Mucosa of descending colon (tissue), 3 donors: ENCODE data around the gene OPTC. TPM values are rescaled to one million over a fixed set of nuclear protein-coding genes. Genes with fewer than 3 reads are reported as not detected.

Source experiments
- ATAC-seq: fragments of 200-7000 bp; cut with Tn5 transposase; one replicate; pipeline ENCODE4 v1.9.1; 2020; ENCODE audit warnings: mild to moderate bottlenecking, moderate library complexity
- DNase-seq, 3 donors: peaks; one replicate each; pipeline ENCODE4 v3.0.0-alpha.2; 2020
- H3K36me3 ChIP-seq: fragments of 200-600 bp; one replicate; pipeline ENCODE4 v1.8.0; 2021; ENCODE audit warnings: low read depth, mild to moderate bottlenecking
- H3K4me1 ChIP-seq: fragments of 200-600 bp; one replicate; pipeline ENCODE4 v1.8.0; 2021; ENCODE audit warnings: low read depth, mild to moderate bottlenecking
- H3K4me3 ChIP-seq: fragments of 200-600 bp; one replicate; pipeline ENCODE4 v1.8.0; 2021; ENCODE audit warnings: mild to moderate bottlenecking
- H3K9me3 ChIP-seq: fragments of 200-600 bp; one replicate; pipeline ENCODE4 v1.8.0; 2021; ENCODE audit warnings: mild to moderate bottlenecking
- CTCF ChIP-seq: fragments of 200-600 bp; IDR thresholded peaks from one replicate; pipeline ENCODE4 v1.8.0; 2022; ENCODE audit warnings: antibody characterized with exemption, mild to moderate bottlenecking
- intact Hi-C, 2 donors: fragments of 100-400 bp; cut with DNase I in 1 of 2; cut with micrococcal nuclease in 1 of 2; formaldehyde crosslinking; loops; one replicate each; pipeline versions ENCODE4 v1.11.0 to v1.11.1; 2022; cut with DNase I, micrococcal nuclease
- total RNA-seq, 3 donors: library from RNA; stranded (reverse); fragmentation: NEBNext Ultra II Directional in 2 of 3; extraction: Animal tissue kit (Norgen Biotek cat#: 25700) in 2 of 3; gene quantifications; one replicate each; pipeline versions ENCODE4 v1.2.1 to v1.2.4, GENCODE V29; 2021 to 2023
- donor health status: DM: no; HTN: no; CAD: no; lungs with moderate emphysema.
- donor health status: DM: no; HTN: no; CAD: no.
- donor health status: DM: no; HTN: yes; CAD: no.

OPTC gene
- total RNA-seq, 3 donors from 2014 or later = not detected

DNA sequence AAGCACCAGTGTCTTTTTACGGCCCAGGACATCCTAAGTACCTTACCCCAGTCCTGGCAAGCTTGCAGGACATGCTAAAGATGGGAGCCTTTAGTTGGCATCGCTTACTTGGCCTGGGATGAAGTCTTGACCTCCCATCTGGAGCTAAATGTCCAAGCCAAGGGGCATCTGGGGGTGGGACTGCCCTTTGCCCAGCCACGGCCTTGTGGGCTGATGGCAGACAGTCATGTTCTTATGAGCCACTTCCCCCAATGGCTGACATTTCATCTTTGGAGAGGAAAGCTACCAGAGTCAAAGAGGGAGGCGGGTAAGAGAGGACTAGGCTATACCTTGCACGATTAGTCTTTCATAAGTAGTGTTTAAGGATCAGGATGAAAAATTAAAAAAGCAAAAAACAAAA lies 32.2 kb downstream of the OPTC start:
- no peak for DNase-seq
- H3K4me1 ChIP-seq = no peaks in the 10 kb centered on the region
- no peak for ATAC-seq
- no peaks in the 10 kb centered on the region for H3K9me3 ChIP-seq
- H3K36me3 ChIP-seq = no peaks in the 10 kb centered on the region
- intact Hi-C loops = no loop called here
- H3K4me3 ChIP-seq = no peak overlapping the region
- no peak for TF ChIP-seq CTCF

DNA sequence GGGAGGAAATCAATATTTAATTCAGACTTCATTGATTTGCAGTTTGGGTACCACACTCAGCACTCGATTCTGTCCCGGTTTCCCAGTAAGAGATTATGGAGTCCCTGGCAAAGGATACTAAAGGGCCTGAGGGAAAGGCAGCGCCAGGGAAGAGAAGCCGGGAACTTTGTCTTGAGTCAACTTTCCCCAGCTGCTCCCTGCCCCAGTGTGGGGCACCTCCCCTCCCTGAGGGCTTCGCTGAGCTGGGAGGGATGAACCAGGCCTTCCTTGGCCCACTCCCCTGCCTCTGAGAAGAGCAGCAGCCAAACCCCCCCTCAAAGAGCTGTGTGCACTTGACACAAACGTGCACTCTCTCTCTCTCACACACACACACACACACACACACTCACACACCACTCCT lies 32.6 kb downstream of the OPTC start:
- no peak for TF ChIP-seq CTCF
- DNase-seq (no peak), ATAC-seq (no peak)
- Histone ChIP-seq H3K4me1 (no peaks in the 10 kb centered on the region), H3K36me3 (no peaks in the 10 kb centered on the region), H3K4me3 (no peak overlapping the region), H3K9me3 (no peaks in the 10 kb centered on the region)
- intact Hi-C loops = no loop called here

GRCh38 chr1:203527013-203527412 lies 33.1 kb downstream of the OPTC start:
- no peak for DNase-seq
- TF ChIP-seq CTCF = no peak
- no peaks in the 10 kb centered on the region for H3K4me1 ChIP-seq
- H3K4me3 ChIP-seq = no peak overlapping the region
- no peak for ATAC-seq
- no peaks in the 10 kb centered on the region for H3K36me3 ChIP-seq
- H3K9me3 ChIP-seq = no peaks in the 10 kb centered on the region
- intact Hi-C loops = no loop called here

GRCh38 chr1:203528063-203528462 lies 34.1 kb downstream of the OPTC start:
- DNase-seq = no peak
- H3K4me1 ChIP-seq = no peaks in the 10 kb centered on the region
- TF ChIP-seq CTCF = no peak
- no peaks in the 10 kb centered on the region for H3K9me3 ChIP-seq
- H3K4me3 ChIP-seq = no peak overlapping the region
- no peak for ATAC-seq
- intact Hi-C loops = no loop called here
- no peaks in the 10 kb centered on the region for H3K36me3 ChIP-seq

DNA sequence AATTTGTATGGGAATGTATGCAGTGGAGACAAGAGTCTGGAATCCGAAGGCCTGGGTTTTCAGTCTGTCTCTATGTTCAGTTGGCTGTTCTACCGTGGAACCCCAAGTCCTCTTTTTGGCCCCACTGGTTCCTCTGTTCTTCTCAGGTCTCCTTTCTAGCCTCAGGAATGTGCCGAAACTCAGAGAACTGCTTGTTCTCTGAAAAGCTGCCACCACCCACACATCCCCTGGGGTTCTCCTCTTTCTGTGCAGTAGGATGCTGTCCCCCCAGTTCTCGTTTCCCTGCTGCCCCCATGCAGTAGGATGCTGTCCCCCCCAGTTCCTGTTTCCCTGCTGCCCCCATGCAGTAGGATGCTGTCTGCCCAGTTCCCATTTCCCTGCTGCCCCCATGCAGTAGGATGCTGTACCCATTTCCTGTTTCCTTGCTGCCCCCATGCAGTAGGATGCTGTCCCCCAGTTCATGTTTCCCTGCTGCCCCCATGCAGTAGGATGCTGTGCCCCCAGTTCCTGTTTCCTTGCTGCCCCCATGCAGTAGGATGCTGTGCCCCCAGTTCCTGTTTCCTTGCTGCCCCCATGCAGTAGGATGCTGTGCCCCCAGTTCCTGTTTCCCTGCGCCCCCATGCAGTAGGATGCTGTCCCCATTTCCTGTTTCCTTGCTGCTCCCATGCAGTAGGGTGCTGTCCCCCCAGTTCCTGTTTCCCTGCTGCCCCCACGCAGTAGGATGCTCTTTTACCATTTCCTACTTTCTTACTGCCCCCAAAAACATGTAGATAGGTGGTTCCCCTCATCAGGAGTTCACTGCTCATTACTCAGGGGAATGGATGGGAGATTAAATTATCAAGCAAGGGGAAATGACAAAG lies 35.3 kb downstream of the OPTC start:
- no peak for DNase-seq

More for the DNA sequence above, 35.3 kb downstream of the OPTC start:
- ATAC-seq = no peak
- H3K4me3 ChIP-seq = no peak overlapping the region
- intact Hi-C loops = no loop called here
- no peak for TF ChIP-seq CTCF
- H3K9me3 ChIP-seq = no peaks in the 10 kb centered on the region
- no peaks in the 10 kb centered on the region for H3K4me1 ChIP-seq
- no peaks in the 10 kb centered on the region for H3K36me3 ChIP-seq
